ENCODE measurements around the gene SH3BGR. TPM values are rescaled to one million over a fixed set of nuclear protein-coding genes. Genes with fewer than 3 reads are reported as not detected.
"Not testable (repeated sequence)": the region's sequence is repeated elsewhere in the genome, so short reads cannot be mapped to it uniquely, and the experiment has no call there.

SH3BGR gene
- total and polyA plus RNA-seq, 7 experiments from 2014 or later: 0.94 to 3.7 (median 1.7) TPM

DNA sequence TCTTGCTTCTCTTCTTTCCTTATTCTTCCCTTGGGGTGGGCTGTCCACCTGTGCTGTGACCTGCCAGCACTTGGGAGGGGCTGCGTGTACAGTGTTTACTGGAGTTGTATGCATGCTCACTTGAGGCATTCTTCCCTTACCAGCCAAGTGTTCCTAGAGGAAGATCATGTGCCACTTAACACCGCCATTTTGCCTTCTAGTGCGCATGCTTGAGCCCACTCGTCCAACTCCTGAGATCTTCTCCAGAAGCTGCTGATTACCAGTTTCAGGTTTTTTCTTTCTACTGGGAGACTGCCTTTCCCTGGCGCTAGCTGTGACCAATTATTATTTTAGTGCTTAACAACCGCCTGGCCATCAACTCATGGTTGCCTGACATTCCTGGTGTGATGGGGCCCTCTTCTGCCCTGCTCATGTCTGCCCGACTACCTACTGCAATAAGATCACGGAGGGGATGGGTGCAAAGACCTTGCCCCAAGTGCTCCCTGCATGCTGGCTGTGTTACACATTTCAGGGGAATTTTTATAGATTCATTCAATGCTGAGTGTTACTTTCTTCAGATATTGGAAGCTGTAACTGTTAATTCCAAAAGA is 86.8 kb downstream of the SH3BGR start:
- intact Hi-C loops (cut with micrococcal nuclease): no loop called here
- peaks cover 0 to 38% (median 21%) of the 10 kb centered on the region in 5 donors for H3K27me3 Mint-ChIP-seq
- ChIA-PET CTCF (interaction anchor here (0.6 kb wide), 1 partner anchor 134 kb away, joined by 5 read pairs; no protein-coding TSS in a partner anchor), POLR2A (no interaction called here)
- H3K4me1 Mint-ChIP-seq: no peaks in the 10 kb centered on the region
- Histone ChIP-seq H3K36me3 (ENCODE audit: control insufficient read depth in 2 of 3, insufficient read depth in 3 of 3, low read length in 3 of 3) (no peaks in the 10 kb centered on the region), H3K4me1 (ENCODE audit: control insufficient read depth in 2 of 2, insufficient read depth in 2 of 2, low read length in 2 of 2) (no peaks in the 10 kb centered on the region), H3K27me3 (ENCODE audit: control insufficient read depth in 2 of 2, insufficient read depth in 2 of 2, low read length in 2 of 2) (no peaks in the 10 kb centered on the region), H3K27ac (ENCODE audit: low read depth, low read length) (no peak overlapping the region), H3K4me3 (ENCODE audit: low read length) (no peak overlapping the region), H3K9me3 (ENCODE audit: control insufficient read depth in 2 of 3, low read length in 3 of 3) (no peaks in the 10 kb centered on the region)
- no peak overlapping the region for H3K4me3 Mint-ChIP-seq
- DNase-seq: no peak
- no peak overlapping the region for H3K27ac Mint-ChIP-seq
- ATAC-seq: no peak
- peaks cover 0 to 3% (median 0%) of the 10 kb centered on the region in 5 donors for H3K36me3 Mint-ChIP-seq
- peaks cover 0 to 5% (median 0%) of the 10 kb centered on the region in 11 donors for H3K9me3 Mint-ChIP-seq

DNA sequence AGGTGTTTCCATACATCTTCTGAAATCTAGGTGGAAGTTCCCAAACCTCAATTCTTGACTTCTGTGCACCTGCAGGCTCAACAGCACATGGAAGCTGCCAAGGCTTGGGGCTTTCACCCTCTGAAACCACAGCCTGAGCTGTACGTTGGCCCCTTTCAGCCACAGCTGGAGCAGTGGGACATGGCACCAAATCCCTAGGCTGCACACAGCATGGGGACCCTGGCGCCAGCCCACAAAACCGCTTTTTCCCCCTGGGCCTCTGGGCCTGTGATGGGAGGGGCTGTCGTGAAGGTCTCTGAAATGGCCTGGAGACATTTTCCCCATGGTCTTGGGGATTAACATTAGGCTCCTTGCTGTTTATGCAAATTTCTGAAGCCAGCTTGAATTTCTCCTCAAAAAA is 88.6 kb downstream of the SH3BGR start:
- H3K9me3 ChIP-seq (ENCODE audit: control insufficient read depth in 2 of 3, low read length in 3 of 3); H3K36me3 Mint-ChIP-seq; CTCF ChIA-PET; H3K4me3 Mint-ChIP-seq; H3K27ac Mint-ChIP-seq; H3K4me1 Mint-ChIP-seq; POLR2A ChIA-PET; H3K36me3 ChIP-seq (ENCODE audit: control insufficient read depth in 2 of 3, insufficient read depth in 3 of 3, low read length in 3 of 3); H3K27ac ChIP-seq (ENCODE audit: low read depth, low read length); intact Hi-C loops (cut with micrococcal nuclease); H3K27me3 ChIP-seq (ENCODE audit: control insufficient read depth in 2 of 2, insufficient read depth in 2 of 2, low read length in 2 of 2); H3K4me3 ChIP-seq (ENCODE audit: low read length); H3K4me1 ChIP-seq (ENCODE audit: control insufficient read depth in 2 of 2, insufficient read depth in 2 of 2, low read length in 2 of 2); ATAC-seq; H3K9me3 Mint-ChIP-seq; DNase-seq: not testable (repeated sequence)
- peaks cover 0 to 34% (median 19%) of the 10 kb centered on the region in 5 donors for H3K27me3 Mint-ChIP-seq

DNA sequence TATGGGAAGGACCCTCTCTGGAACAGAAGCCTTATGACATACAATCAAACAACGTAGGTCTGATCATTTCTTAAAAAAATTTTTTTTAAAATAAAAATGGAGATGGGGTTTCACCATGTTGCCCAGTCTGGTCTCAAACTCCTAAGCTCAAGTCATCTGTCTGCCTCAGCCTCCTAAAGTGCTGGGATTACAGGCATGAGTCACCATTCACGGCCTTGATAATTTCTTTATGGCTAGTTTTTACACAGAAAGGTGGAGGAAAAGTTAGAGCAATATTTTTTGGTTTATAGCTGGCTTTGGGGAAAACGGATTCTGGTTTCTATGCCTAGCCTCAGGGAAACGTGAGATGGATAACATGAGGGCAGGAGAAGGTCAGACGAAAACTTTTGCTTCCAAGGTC is 91.0 kb downstream of the SH3BGR start:
- DNase-seq (no peak), ATAC-seq (no peak)
- Mint-ChIP-seq H3K4me3 (no peak overlapping the region), H3K9me3 (peaks cover 0 to 19% (median 3%) of the 10 kb centered on the region in 11 donors), H3K27me3 (peaks cover 0 to 31% (median 16%) of the 10 kb centered on the region in 5 donors), H3K27ac (no peak overlapping the region), H3K4me1 (no peaks in the 10 kb centered on the region), H3K36me3 (peaks cover 0 to 3% (median 0%) of the 10 kb centered on the region in 5 donors)
- intact Hi-C loops (cut with micrococcal nuclease): no loop called here
- Histone ChIP-seq H3K4me1 (ENCODE audit: control insufficient read depth in 2 of 2, insufficient read depth in 2 of 2, low read length in 2 of 2) (no peaks in the 10 kb centered on the region), H3K9me3 (ENCODE audit: control insufficient read depth in 2 of 3, low read length in 3 of 3) (no peaks in the 10 kb centered on the region), H3K27me3 (ENCODE audit: control insufficient read depth in 2 of 2, insufficient read depth in 2 of 2, low read length in 2 of 2) (no peaks in the 10 kb centered on the region), H3K4me3 (ENCODE audit: low read length) (no peak overlapping the region), H3K27ac (ENCODE audit: low read depth, low read length) (no peak overlapping the region), H3K36me3 (ENCODE audit: control insufficient read depth in 2 of 3, insufficient read depth in 3 of 3, low read length in 3 of 3) (no peaks in the 10 kb centered on the region)
- CTCF ChIA-PET: no interaction called here
- POLR2A ChIA-PET: no interaction called here

DNA sequence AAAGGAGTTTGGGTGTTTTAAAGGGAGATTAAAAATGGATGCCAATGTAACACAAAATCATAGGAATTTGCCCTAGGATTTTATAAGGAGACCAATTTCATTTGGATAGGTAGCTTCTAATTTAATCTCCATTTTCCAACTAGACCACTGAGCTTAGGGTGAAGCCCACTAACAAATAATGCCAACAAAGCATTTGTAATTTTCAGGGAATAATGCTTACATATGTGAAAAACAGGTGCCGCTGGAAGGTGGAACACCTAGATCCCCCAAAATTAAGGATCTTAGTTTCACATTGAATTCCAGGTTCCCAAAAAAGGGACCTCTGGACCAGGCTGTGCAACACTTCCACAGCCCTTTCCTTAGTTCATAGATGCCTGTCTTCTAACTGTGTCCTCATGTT is 94.8 kb downstream of the SH3BGR start:
- Mint-ChIP-seq H3K4me3 (no peak overlapping the region), H3K9me3 (peaks cover 0 to 36% (median 5%) of the 10 kb centered on the region in 11 donors), H3K4me1 (no peaks in the 10 kb centered on the region), H3K36me3 (no peaks in the 10 kb centered on the region), H3K27me3 (peaks cover 0 to 27% (median 21%) of the 10 kb centered on the region in 5 donors), H3K27ac (no peak overlapping the region)
- no peak overlapping the region for H3K27ac ChIP-seq (ENCODE audit: low read depth, low read length)
- ChIA-PET POLR2A (no interaction called here), CTCF (no interaction called here)
- intact Hi-C loops (cut with micrococcal nuclease): no loop called here
- ATAC-seq (no peak), DNase-seq (no peak)
- H3K27me3 ChIP-seq (ENCODE audit: control insufficient read depth in 2 of 2, insufficient read depth in 2 of 2, low read length in 2 of 2): no peaks in the 10 kb centered on the region
- no peaks in the 10 kb centered on the region for H3K9me3 ChIP-seq (ENCODE audit: control insufficient read depth in 2 of 3, low read length in 3 of 3)
- no peaks in the 10 kb centered on the region for H3K36me3 ChIP-seq (ENCODE audit: control insufficient read depth in 2 of 3, insufficient read depth in 3 of 3, low read length in 3 of 3)
- no peaks in the 10 kb centered on the region for H3K4me1 ChIP-seq (ENCODE audit: control insufficient read depth in 2 of 2, insufficient read depth in 2 of 2, low read length in 2 of 2)
- no peak overlapping the region for H3K4me3 ChIP-seq (ENCODE audit: low read length)

DNA sequence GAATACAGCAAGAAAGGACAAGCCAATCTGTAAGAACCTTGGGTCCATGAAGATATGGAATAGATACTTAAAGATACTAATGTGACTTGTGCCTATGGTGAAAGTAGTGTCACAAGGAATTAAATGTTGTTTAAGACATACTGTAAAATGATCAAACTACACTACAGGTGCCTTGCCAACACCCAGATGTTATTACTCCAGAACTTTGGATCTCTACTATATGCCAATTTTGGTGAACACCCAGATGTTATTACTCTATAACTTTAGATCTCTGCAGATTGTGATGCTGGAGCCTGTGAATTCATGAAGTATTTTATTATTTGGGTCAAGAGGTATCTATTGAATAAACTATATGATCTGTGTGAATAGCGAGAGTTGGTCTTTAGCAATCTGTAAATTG is 101.1 kb downstream of the SH3BGR start:
- no peaks in the 10 kb centered on the region for H3K27me3 ChIP-seq (ENCODE audit: control insufficient read depth in 2 of 2, insufficient read depth in 2 of 2, low read length in 2 of 2)
- Mint-ChIP-seq H3K4me1 (no peaks in the 10 kb centered on the region), H3K4me3 (no peak overlapping the region), H3K9me3 (peaks cover 0 to 21% (median 2%) of the 10 kb centered on the region in 11 donors), H3K27ac (no peak overlapping the region), H3K36me3 (no peaks in the 10 kb centered on the region), H3K27me3 (peaks cover 0 to 30% (median 13%) of the 10 kb centered on the region in 5 donors)
- H3K36me3 ChIP-seq (ENCODE audit: control insufficient read depth in 2 of 3, insufficient read depth in 3 of 3, low read length in 3 of 3): no peaks in the 10 kb centered on the region
- POLR2A ChIA-PET: no interaction called here
- no peak overlapping the region for H3K4me3 ChIP-seq (ENCODE audit: low read length)
- CTCF ChIA-PET: no interaction called here
- DNase-seq: no peak
- H3K27ac ChIP-seq (ENCODE audit: low read depth, low read length): no peak overlapping the region
- H3K4me1 ChIP-seq (ENCODE audit: control insufficient read depth in 2 of 2, insufficient read depth in 2 of 2, low read length in 2 of 2): no peaks in the 10 kb centered on the region
- intact Hi-C loops (cut with micrococcal nuclease): no loop called here
- ATAC-seq: no peak
- H3K9me3 ChIP-seq (ENCODE audit: control insufficient read depth in 2 of 3, low read length in 3 of 3): peaks cover 0 to 5% (median 0%) of the 10 kb centered on the region in 3 experiments

DNA sequence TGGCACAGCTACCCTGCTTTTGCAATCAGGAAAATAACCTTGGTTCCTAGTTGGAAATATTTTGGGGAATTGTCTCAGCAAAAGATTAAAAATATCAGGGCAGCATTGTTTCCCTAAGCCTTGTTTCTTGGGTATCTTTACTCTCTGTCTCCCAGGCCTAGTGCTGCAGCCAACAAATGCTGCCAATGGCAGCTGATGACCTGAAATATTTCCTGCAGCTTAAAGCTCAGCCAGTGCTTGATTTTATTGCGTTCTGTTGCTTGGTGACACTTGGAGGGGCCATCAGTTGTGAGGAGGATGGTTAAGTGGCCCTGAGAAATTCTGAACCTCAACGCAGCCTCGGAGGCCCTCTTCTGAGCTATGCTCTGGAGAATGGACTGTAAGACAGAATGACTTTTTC is 101.6 kb downstream of the SH3BGR start:
- ChIA-PET POLR2A (no interaction called here), CTCF (no interaction called here)
- Histone ChIP-seq H3K36me3 (ENCODE audit: control insufficient read depth in 2 of 3, insufficient read depth in 3 of 3, low read length in 3 of 3) (no peaks in the 10 kb centered on the region), H3K4me1 (ENCODE audit: control insufficient read depth in 2 of 2, insufficient read depth in 2 of 2, low read length in 2 of 2) (no peaks in the 10 kb centered on the region), H3K9me3 (ENCODE audit: control insufficient read depth in 2 of 3, low read length in 3 of 3) (peaks cover 0 to 5% (median 0%) of the 10 kb centered on the region in 3 experiments), H3K27ac (ENCODE audit: low read depth, low read length) (no peak overlapping the region), H3K4me3 (ENCODE audit: low read length) (no peak overlapping the region), H3K27me3 (ENCODE audit: control insufficient read depth in 2 of 2, insufficient read depth in 2 of 2, low read length in 2 of 2) (no peaks in the 10 kb centered on the region)
- peaks cover 0 to 17% (median 2%) of the 10 kb centered on the region in 11 donors for H3K9me3 Mint-ChIP-seq
- H3K4me1 Mint-ChIP-seq: no peaks in the 10 kb centered on the region
- intact Hi-C loops (cut with micrococcal nuclease): no loop called here
- ATAC-seq (no peak), DNase-seq (no peak)
- H3K27me3 Mint-ChIP-seq: peaks cover 0 to 25% (median 10%) of the 10 kb centered on the region in 5 donors
- no peak overlapping the region for H3K27ac Mint-ChIP-seq
- no peaks in the 10 kb centered on the region for H3K36me3 Mint-ChIP-seq
- no peak overlapping the region for H3K4me3 Mint-ChIP-seq

DNA sequence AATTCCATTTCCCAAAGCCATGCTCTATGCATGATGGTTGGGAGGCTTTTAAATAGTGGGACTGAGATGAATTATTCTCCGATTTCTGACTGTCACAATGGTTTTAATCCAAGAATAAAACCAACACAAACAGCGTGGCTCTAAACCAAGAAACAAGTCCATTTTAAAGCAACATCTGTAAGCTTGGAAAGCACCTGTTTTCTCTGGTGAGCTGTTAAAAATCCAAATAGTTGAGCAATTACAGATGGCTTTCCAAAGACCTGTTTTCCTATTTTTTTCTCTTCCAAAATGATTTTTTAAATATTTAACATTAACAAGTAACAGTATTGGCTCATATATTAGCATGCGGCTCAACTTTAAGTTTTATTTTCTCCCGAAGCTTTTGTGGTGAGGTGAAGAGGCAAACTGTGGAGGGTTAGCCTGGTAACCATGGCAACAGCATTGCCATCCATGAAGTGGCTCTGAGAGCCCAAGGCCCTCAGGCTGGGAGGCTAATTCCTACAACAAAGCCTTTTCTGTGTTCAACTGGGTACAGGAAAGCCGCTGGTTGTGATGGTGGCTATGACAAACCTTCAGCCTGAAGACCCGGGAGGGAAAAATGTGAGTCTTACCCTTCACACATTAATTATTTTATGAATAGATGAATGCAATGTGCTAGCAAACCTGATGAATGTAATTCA is 104.3 kb downstream of the SH3BGR start:
- peaks cover 0 to 14% (median 7%) of the 10 kb centered on the region in 5 donors for H3K27me3 Mint-ChIP-seq
- ATAC-seq: no peak

More for the DNA sequence above, 104.3 kb downstream of the SH3BGR start:
- H3K9me3 ChIP-seq (ENCODE audit: control insufficient read depth in 2 of 3, low read length in 3 of 3): peaks cover 0 to 5% (median 0%) of the 10 kb centered on the region in 3 experiments
- Mint-ChIP-seq H3K27ac (no peak overlapping the region), H3K36me3 (no peaks in the 10 kb centered on the region), H3K4me3 (no peak overlapping the region), H3K9me3 (peaks cover 0 to 9% (median 0%) of the 10 kb centered on the region in 11 donors), H3K4me1 (no peaks in the 10 kb centered on the region)
- no peaks in the 10 kb centered on the region for H3K27me3 ChIP-seq (ENCODE audit: control insufficient read depth in 2 of 2, insufficient read depth in 2 of 2, low read length in 2 of 2)
- DNase-seq: no peak
- no peak overlapping the region for H3K27ac ChIP-seq (ENCODE audit: low read depth, low read length)
- no peaks in the 10 kb centered on the region for H3K4me1 ChIP-seq (ENCODE audit: control insufficient read depth in 2 of 2, insufficient read depth in 2 of 2, low read length in 2 of 2)
- H3K4me3 ChIP-seq (ENCODE audit: low read length): no peak overlapping the region
- CTCF ChIA-PET: no interaction called here
- H3K36me3 ChIP-seq (ENCODE audit: control insufficient read depth in 2 of 3, insufficient read depth in 3 of 3, low read length in 3 of 3): no peaks in the 10 kb centered on the region
- POLR2A ChIA-PET: no interaction called here
- intact Hi-C loops (cut with micrococcal nuclease): no loop called here

Data from naive thymus-derived CD4-positive, alpha-beta T cell (primary cell).